HG02759 (cell line): ENCODE data around the gene ZRSR2.
"Not testable (repeated sequence)": the region's sequence is repeated elsewhere in the genome, so short reads cannot be mapped to it uniquely, and the experiment has no call there.

Source experiments
- ATAC-seq: cut with Tn5 transposase; IDR thresholded peaks from one replicate; pipeline ENCODE4 v1.9.1; 2021; ENCODE audit warnings: mild to moderate bottlenecking, moderate library complexity; ENCODE audit not compliant: unreplicated experiment

ZRSR2 gene, protein sequence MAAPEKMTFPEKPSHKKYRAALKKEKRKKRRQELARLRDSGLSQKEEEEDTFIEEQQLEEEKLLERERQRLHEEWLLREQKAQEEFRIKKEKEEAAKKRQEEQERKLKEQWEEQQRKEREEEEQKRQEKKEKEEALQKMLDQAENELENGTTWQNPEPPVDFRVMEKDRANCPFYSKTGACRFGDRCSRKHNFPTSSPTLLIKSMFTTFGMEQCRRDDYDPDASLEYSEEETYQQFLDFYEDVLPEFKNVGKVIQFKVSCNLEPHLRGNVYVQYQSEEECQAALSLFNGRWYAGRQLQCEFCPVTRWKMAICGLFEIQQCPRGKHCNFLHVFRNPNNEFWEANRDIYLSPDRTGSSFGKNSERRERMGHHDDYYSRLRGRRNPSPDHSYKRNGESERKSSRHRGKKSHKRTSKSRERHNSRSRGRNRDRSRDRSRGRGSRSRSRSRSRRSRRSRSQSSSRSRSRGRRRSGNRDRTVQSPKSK

GRCh38 chrX:15789979-15790768 is at the start of gene ZRSR2:
Gene ZRSR2 (plus strand): TSS chrX:15790484. CDS start chrX:15790496, 12 bp downstream.
- ATAC-seq = peak; percentile 93

GRCh38 chrX:15744181-15744867 is 46.0 kb upstream of the ZRSR2 start:
- no peak for ATAC-seq

- ATAC-seq = no peak
Observed at GRCh38 chrX:15745179-15745578, 45.1 kb upstream of the ZRSR2 start.

- ATAC-seq = not testable (repeated sequence)
Observed at GRCh38 chrX:15746651-15747050, 43.6 kb upstream of the ZRSR2 start.

DNA sequence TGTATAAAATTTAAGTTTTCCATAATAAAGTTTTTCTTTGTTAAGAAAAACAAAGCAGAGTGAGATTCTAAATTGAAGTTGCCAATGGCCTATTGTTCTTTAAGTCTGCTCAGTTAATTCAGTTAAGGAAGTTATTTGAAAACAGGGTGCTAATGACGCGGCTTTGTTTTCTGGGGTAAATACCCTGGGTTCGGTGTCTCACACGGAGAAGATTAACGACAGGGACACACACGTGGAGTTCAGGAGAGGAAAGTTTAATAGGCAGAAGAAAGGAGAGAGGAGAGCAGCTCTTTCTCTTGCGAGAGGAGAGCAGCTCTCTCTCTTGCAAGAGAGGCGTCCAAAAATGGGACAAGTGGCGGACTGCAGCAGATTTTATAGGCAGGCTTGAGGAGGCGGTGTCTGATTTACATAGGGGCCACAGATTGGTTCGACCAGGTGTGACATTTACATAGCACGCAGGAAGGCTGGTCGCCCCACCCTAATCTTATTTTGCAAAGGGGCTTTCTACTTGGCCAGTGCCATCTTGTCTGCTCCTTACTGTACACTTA is 42.6 kb upstream of the ZRSR2 start:
- no peak for ATAC-seq

GRCh38 chrX:15748841-15749240 is 41.4 kb upstream of the ZRSR2 start:
- no peak for ATAC-seq

- peak; percentile 76 for ATAC-seq
Observed at GRCh38 chrX:15749642-15750610, 40.4 kb upstream of the ZRSR2 start.

- ATAC-seq = no peak
Observed at GRCh38 chrX:15750611-15751154, 39.6 kb upstream of the ZRSR2 start.

DNA sequence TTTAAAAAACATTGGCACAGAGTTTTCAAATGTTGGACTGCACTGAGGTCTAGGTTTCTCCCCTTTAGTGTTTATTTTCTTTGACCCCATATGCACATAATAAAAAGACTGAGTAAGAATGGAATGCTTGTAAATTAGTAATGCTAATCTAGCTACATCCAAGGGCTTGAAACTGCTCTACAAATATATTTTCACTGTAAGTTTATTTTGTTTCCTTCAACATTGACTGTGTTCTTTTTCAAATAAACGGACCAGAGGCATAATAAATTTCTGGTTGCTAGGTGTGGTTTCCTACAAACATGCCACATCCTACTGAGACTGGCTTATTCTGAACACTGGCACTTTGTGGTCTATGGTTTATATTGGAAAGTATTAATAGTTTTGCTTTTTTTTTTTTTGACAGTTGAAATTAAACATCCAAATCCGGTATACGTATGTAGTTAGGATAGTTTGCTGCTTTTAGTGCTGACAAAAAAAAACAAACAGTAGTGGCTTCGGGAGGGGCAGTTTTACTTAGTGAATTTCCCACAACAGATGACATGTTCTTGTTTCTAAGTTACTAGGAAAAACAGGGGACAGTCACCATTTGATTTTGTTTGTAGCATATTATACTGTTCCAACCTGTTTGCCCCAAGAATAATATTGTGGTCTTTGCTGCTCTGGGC is 39.0 kb upstream of the ZRSR2 start:
- no peak for ATAC-seq

- no peak for ATAC-seq
Observed at GRCh38 chrX:15755091-15755490, 35.2 kb upstream of the ZRSR2 start.

- ATAC-seq = no peak
Observed at GRCh38 chrX:15758140-15758539, 32.1 kb upstream of the ZRSR2 start.

GRCh38 chrX:15759886-15760285 is 30.4 kb upstream of the ZRSR2 start:
- not testable (repeated sequence) for ATAC-seq

DNA sequence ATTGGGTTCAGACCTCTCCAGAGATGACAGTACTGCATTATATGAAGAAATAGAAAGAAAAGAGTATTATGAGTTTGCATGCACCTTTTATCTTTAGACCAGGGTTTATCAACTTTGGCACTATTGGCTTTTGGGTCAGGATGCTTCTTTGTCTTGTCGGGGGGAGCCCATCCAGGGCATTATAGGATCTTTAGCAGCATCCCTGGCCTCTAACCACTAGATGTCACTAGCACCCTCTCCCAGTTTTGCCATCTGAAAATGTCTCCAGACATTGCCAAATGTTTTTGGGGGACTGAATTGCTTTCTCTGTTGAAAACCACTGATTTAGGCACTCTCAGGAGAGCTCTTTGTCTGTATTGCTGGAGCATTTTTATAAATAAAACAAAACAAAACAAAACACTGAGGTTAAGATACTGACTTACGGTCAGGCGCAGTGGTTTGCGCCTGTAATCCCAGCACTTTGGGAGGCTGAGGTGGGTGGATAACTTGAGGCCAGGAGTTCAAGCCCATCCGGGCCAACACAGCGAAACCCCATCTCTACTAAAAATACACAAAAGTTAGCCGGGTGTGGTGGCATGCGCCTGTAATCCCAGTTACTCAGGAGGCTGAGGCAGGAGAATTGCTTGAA is 28.6 kb upstream of the ZRSR2 start:
- no peak for ATAC-seq

DNA sequence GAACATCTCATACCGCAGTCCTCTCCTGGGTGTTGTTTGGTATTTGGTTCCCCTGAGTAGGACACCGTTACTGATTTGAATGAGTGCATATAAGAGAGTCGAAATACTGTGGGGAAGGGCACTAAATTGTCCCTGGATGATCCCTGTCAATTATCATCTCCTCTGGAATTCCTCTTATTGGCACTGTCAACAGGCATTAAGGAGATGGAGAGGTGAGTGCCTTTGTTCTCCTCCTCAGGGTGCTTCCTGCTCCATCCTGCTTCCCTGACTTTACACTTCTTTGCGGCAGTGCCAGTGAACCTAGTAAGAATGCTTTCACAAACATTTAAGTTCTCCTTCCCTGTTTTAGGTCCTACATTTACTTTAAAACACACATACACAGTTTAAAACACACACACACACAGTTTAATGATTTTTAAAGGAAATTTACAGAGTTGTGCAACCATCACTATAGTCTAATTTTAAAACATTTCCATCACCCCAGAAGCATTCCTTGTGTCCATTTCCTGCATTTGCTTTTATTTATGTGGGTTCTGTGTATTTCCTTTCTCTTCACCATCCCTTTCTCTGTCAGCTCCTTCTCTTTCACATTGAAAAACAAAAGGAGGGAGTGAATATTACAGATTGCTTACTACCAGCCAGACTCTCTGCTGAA is 20.9 kb upstream of the ZRSR2 start:
- ATAC-seq = no peak

- ATAC-seq = peak; percentile 96
Observed at GRCh38 chrX:15781961-15782699, 8.2 kb upstream of the ZRSR2 start.

GRCh38 chrX:15785176-15785750 is 5.0 kb upstream of the ZRSR2 start:
- ATAC-seq = no peak

DNA sequence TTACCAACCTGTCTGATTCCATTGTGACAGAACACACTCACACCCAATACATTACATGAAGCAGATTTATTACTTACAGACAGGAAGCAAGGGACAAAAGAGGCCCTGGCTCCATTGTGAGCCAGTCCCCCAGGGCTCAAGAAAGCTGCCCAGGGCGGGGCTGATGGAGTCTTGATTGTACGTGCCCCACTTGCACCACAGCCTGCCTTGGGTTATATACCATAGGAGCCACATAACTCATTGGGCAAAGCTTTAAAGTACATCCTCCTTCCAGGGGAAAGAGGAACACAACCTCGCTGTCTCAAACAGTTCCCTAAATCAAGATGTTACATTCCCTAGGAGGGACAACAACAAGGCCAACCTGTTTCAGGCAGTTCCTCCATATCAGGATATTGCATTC is 3.4 kb upstream of the ZRSR2 start:
- ATAC-seq = no peak
